ENCODE data around the gene STRA6. TPM values are rescaled to one million over a fixed set of nuclear protein-coding genes. Genes with fewer than 3 reads are reported as not detected.

The STRA6 gene
- total RNA-seq, 1 donor from 2014 or later: not detected

- no peak for DNase-seq (ENCODE audit: low spot score)
Measured at GRCh38 chr15:74180881-74181602, 21.5 kb downstream of the STRA6 start.

GRCh38 chr15:74179983-74180880 lies 22.4 kb downstream of the STRA6 start:
- peak; percentile 73 for DNase-seq (ENCODE audit: low spot score)

GRCh38 chr15:74179101-74179841 lies 23.3 kb downstream of the STRA6 start:
- peak; percentile 94 for DNase-seq (ENCODE audit: low spot score)

- DNase-seq (ENCODE audit: low spot score): peak; percentile 69
Measured at GRCh38 chr15:74178326-74179100, 24.1 kb downstream of the STRA6 start.

- peak; percentile 71 for DNase-seq (ENCODE audit: low spot score)
Measured at GRCh38 chr15:74176262-74177214, 26.0 kb downstream of the STRA6 start.

- peak; percentile 82 for DNase-seq (ENCODE audit: low spot score)
Measured at GRCh38 chr15:74175271-74176191, 27.1 kb downstream of the STRA6 start.

- DNase-seq (ENCODE audit: low spot score): peak; percentile 85
Measured at GRCh38 chr15:74174958-74175253, 27.7 kb downstream of the STRA6 start.

GRCh38 chr15:74174219-74174957 lies 28.2 kb downstream of the STRA6 start:
- peak; percentile 80 for DNase-seq (ENCODE audit: low spot score)

GRCh38 chr15:74173380-74174218 lies 29.0 kb downstream of the STRA6 start, which contains the start of gene ISLR:
ISLR (plus strand) TSS chr15:74173710; CDS start chr15:74174859, 1,149 bp downstream.
- DNase-seq (ENCODE audit: low spot score): peak; percentile 89

- peak; percentile 89 for DNase-seq (ENCODE audit: low spot score)
Measured at GRCh38 chr15:74172701-74173379, 29.7 kb downstream of the STRA6 start.

- peak; percentile 57 for DNase-seq (ENCODE audit: low spot score)
Measured at GRCh38 chr15:74171965-74172541, 30.5 kb downstream of the STRA6 start.

GRCh38 chr15:74170875-74171578 lies 31.6 kb downstream of the STRA6 start:
- DNase-seq (ENCODE audit: low spot score): no peak

- no peak for DNase-seq (ENCODE audit: low spot score)
Measured at GRCh38 chr15:74170071-74170844, 32.3 kb downstream of the STRA6 start.

- DNase-seq (ENCODE audit: low spot score): no peak
Measured at GRCh38 chr15:74168711-74169126, 33.9 kb downstream of the STRA6 start.
